ENCODE data around the gene LEMD1. TPM values are rescaled to one million over a fixed set of nuclear protein-coding genes. Genes with fewer than 3 reads are reported as not detected.
A peak's percentile ranks its signal among the peaks of the same experiment; 100 is the strongest.

Gene LEMD1
- polyA plus RNA-seq, 1 donor from 2014 or later: 67.6 TPM

DNA sequence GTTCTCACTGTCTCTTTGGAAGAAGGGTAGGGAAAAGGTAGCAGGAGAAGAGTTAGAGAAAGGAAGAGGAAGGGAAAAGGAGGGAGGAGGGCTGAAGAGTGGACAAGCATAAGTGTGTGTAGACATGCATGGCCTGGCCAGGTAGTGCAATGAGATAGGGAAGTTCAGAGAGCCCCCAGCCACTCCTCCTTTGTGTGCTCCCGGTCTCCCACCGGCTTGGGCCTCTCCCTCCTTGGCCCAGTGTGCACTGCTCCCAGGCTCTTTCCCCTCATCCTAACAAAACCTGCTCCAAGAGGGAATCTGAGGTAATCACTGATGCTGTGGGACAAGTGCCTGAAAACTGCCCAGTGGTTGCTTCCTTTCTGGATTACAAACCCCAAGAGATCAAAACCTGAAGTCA lies 10.3 kb upstream of the LEMD1 start:
- Histone ChIP-seq H3K36me3 (ENCODE audit: insufficient read depth, low read length) (no peaks in the 10 kb centered on the region), H3K9me3 (ENCODE audit: low read length) (no peaks in the 10 kb centered on the region), H3K9me2 (ENCODE audit: insufficient read depth, low read length) (no peaks in the 10 kb centered on the region)

DNA sequence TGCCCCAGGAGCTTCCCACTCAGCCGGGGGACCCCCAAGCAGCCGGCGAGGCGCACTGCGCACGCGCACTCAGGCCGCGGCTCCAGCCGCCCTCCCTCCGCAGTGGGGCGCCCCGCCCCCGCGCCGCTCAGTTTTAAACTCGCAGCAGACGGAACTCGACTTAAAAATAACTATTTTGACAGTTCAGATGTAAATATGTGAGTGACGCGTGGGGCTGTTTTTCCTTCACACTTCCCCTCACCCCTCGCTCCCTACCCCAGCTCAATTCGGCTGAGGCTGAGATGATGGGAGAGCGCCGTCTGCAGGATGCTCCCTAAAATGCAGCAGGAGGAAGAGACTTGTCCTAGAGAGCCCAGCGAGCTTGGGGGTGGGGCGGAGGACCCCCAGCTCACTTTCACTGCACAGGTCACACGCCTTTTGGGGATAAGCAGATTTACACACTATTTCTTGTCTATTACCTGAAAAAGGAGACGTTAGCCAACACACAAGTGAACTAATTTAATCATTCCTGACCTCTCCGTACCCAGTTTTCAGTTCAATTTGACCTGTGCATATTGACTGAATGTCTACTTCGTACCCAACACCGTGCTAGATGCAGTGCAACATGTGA lies 8.9 kb upstream of the LEMD1 start:
- Histone ChIP-seq H4K20me1 (ENCODE audit: insufficient read depth) (no peaks in the 10 kb centered on the region), H3K9me2 (ENCODE audit: insufficient read depth, low read length) (no peaks in the 10 kb centered on the region), H3K79me2 (replicated peaks; ENCODE audit: insufficient read depth, low read length) (no peaks in the 10 kb centered on the region), H3K4me2 (ENCODE audit: low read length) (no peak overlapping the region), H3K4me3 (ENCODE audit: low read length) (peak overlapping the region; percentile 32), H2AFZ (ENCODE audit: low read depth, low read length) (no peak overlapping the region), H3K36me3 (ENCODE audit: insufficient read depth, low read length) (no peaks in the 10 kb centered on the region), H3K27me3 (ENCODE audit: insufficient read depth, low read depth, low read length) (no peaks in the 10 kb centered on the region), H3K9me3 (ENCODE audit: low read length) (no peaks in the 10 kb centered on the region), H3K27ac (ENCODE audit: low read length) (no peak overlapping the region), H3F3A (ENCODE audit: insufficient read depth, low read length, poor library complexity, severe bottlenecking) (no peaks in the 10 kb centered on the region), H3K9ac (ENCODE audit: low read length) (no peak overlapping the region)
- TF ChIP-seq, protein P1, sequence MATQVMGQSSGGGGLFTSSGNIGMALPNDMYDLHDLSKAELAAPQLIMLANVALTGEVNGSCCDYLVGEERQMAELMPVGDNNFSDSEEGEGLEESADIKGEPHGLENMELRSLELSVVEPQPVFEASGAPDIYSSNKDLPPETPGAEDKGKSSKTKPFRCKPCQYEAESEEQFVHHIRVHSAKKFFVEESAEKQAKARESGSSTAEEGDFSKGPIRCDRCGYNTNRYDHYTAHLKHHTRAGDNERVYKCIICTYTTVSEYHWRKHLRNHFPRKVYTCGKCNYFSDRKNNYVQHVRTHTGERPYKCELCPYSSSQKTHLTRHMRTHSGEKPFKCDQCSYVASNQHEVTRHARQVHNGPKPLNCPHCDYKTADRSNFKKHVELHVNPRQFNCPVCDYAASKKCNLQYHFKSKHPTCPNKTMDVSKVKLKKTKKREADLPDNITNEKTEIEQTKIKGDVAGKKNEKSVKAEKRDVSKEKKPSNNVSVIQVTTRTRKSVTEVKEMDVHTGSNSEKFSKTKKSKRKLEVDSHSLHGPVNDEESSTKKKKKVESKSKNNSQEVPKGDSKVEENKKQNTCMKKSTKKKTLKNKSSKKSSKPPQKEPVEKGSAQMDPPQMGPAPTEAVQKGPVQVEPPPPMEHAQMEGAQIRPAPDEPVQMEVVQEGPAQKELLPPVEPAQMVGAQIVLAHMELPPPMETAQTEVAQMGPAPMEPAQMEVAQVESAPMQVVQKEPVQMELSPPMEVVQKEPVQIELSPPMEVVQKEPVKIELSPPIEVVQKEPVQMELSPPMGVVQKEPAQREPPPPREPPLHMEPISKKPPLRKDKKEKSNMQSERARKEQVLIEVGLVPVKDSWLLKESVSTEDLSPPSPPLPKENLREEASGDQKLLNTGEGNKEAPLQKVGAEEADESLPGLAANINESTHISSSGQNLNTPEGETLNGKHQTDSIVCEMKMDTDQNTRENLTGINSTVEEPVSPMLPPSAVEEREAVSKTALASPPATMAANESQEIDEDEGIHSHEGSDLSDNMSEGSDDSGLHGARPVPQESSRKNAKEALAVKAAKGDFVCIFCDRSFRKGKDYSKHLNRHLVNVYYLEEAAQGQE (IDR thresholded peaks at IDR 0.05; ENCODE audit: borderline replicate concordance): no peak
- TF ChIP-seq EP300 (conservative IDR thresholded peaks at IDR 0.05; ENCODE audit: poor library complexity, severe bottlenecking): no peak
- peak; percentile 52 for TF ChIP-seq SMC3 (conservative IDR thresholded peaks at IDR 0.05; ENCODE audit: poor library complexity)
- TF ChIP-seq, protein P2, sequence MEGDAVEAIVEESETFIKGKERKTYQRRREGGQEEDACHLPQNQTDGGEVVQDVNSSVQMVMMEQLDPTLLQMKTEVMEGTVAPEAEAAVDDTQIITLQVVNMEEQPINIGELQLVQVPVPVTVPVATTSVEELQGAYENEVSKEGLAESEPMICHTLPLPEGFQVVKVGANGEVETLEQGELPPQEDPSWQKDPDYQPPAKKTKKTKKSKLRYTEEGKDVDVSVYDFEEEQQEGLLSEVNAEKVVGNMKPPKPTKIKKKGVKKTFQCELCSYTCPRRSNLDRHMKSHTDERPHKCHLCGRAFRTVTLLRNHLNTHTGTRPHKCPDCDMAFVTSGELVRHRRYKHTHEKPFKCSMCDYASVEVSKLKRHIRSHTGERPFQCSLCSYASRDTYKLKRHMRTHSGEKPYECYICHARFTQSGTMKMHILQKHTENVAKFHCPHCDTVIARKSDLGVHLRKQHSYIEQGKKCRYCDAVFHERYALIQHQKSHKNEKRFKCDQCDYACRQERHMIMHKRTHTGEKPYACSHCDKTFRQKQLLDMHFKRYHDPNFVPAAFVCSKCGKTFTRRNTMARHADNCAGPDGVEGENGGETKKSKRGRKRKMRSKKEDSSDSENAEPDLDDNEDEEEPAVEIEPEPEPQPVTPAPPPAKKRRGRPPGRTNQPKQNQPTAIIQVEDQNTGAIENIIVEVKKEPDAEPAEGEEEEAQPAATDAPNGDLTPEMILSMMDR (IDR thresholded peaks at IDR 0.05; ENCODE audit: poor library complexity, severe bottlenecking): peak; percentile 64
- TF ChIP-seq MXI1 (conservative IDR thresholded peaks at IDR 0.05; ENCODE audit: poor library complexity, severe bottlenecking): no peak
- TF ChIP-seq POLR2AphosphoS5 (IDR thresholded peaks at IDR 0.05): no peak
- no peak for TF ChIP-seq EZH2 (IDR thresholded peaks at IDR 0.05; ENCODE audit: borderline replicate concordance, insufficient read depth, low read length, poor library complexity, severe bottlenecking)
- TF ChIP-seq TAF1 (IDR thresholded peaks at IDR 0.05; ENCODE audit: low read depth): no peak
- peak; percentile 44 for TF ChIP-seq RAD21 (conservative IDR thresholded peaks at IDR 0.05)

More for the DNA sequence above, 10.3 kb upstream of the LEMD1 start:
- Histone ChIP-seq H3K4me2 (ENCODE audit: low read length) (no peak overlapping the region), H2AFZ (ENCODE audit: low read depth, low read length) (no peak overlapping the region), H3K27me3 (ENCODE audit: insufficient read depth, low read depth, low read length) (no peaks in the 10 kb centered on the region), H4K20me1 (ENCODE audit: insufficient read depth) (no peaks in the 10 kb centered on the region), H3K9ac (ENCODE audit: low read length) (no peak overlapping the region), H3F3A (ENCODE audit: insufficient read depth, low read length, poor library complexity, severe bottlenecking) (no peaks in the 10 kb centered on the region), H3K4me3 (ENCODE audit: low read length) (no peak overlapping the region), H3K27ac (ENCODE audit: low read length) (no peak overlapping the region), H3K79me2 (replicated peaks; ENCODE audit: insufficient read depth, low read length) (no peaks in the 10 kb centered on the region)
- TF ChIP-seq SMC3 (conservative IDR thresholded peaks at IDR 0.05; ENCODE audit: poor library complexity) (no peak), EP300 (conservative IDR thresholded peaks at IDR 0.05; ENCODE audit: poor library complexity, severe bottlenecking) (no peak), TAF1 (IDR thresholded peaks at IDR 0.05; ENCODE audit: low read depth) (no peak), EZH2 (IDR thresholded peaks at IDR 0.05; ENCODE audit: borderline replicate concordance, insufficient read depth, low read length, poor library complexity, severe bottlenecking) (no peak), MXI1 (conservative IDR thresholded peaks at IDR 0.05; ENCODE audit: poor library complexity, severe bottlenecking) (no peak), RAD21 (conservative IDR thresholded peaks at IDR 0.05) (no peak), POLR2AphosphoS5 (IDR thresholded peaks at IDR 0.05) (no peak)
- TF ChIP-seq, protein P2 (IDR thresholded peaks at IDR 0.05; ENCODE audit: poor library complexity, severe bottlenecking): no peak
- TF ChIP-seq, protein P1 (IDR thresholded peaks at IDR 0.05; ENCODE audit: borderline replicate concordance): no peak
